Retinal pigment epithelial cell (primary cell): ENCODE measurements around the gene THBS1.

Source experiments
- DNase-seq: peaks from one replicate; pipeline ENCODE4 v3.0.0-alpha.2; 2010; ENCODE audit warnings: low read depth
- H3K4me3 ChIP-seq: 2 replicates; pipeline ENCODE4 v1.5.1; 2011; ENCODE audit warnings: mild to moderate bottlenecking, low read length, control low read depth, moderate library complexity
- TF ChIP-seq, protein P1 (sequence below): conservative IDR thresholded peaks from 2 replicates; pipeline ENCODE4 v1.5.1; 2011; ENCODE audit warnings: low read depth, low read length, control low read depth, inconsistent platforms

The THBS1 gene

DNA sequence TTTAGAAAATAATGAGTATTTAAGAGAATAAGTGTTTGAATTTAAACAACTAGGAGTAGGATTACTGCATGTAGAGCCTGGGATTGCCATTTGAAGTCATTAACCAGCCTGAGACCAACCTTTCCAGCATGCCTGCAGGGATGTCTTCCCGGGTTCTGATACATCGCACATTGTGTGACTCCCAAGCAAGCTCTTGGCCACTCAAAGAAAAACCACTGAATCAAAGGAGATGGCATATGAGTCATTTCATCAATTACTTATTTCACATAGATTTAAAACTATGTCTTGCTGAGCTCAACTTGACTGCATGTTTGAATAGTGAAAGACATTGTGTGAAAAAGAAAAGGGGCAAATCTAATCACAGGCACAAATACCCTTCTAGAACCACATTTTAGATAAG, 15.0 kb upstream of the THBS1 start:
- no peak overlapping the region for H3K4me3 ChIP-seq
- TF ChIP-seq, protein P1, sequence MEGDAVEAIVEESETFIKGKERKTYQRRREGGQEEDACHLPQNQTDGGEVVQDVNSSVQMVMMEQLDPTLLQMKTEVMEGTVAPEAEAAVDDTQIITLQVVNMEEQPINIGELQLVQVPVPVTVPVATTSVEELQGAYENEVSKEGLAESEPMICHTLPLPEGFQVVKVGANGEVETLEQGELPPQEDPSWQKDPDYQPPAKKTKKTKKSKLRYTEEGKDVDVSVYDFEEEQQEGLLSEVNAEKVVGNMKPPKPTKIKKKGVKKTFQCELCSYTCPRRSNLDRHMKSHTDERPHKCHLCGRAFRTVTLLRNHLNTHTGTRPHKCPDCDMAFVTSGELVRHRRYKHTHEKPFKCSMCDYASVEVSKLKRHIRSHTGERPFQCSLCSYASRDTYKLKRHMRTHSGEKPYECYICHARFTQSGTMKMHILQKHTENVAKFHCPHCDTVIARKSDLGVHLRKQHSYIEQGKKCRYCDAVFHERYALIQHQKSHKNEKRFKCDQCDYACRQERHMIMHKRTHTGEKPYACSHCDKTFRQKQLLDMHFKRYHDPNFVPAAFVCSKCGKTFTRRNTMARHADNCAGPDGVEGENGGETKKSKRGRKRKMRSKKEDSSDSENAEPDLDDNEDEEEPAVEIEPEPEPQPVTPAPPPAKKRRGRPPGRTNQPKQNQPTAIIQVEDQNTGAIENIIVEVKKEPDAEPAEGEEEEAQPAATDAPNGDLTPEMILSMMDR, result no peak
- no peak for DNase-seq

DNA sequence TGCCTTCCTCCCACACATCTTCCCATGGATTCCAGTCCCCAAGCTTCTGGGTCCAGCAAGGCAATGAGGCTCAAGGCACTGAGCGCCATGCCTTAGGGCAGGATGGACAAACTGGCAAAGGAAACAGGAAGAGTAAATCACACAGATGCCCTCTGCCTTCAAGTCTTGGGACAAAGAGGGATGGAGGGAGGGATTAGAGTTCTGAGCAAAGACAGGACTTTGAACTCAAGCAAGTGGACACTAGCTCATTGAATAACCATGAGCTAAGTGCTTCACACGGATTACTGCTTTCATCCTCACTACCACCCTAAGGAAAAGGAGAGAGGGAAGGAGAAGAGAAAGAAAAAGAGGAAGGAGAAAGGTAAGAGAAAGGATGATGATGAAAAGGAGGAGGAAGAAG, 7.6 kb upstream of the THBS1 start:
- no peak for DNase-seq
- TF ChIP-seq, protein P1, result no peak
- no peak overlapping the region for H3K4me3 ChIP-seq

DNA sequence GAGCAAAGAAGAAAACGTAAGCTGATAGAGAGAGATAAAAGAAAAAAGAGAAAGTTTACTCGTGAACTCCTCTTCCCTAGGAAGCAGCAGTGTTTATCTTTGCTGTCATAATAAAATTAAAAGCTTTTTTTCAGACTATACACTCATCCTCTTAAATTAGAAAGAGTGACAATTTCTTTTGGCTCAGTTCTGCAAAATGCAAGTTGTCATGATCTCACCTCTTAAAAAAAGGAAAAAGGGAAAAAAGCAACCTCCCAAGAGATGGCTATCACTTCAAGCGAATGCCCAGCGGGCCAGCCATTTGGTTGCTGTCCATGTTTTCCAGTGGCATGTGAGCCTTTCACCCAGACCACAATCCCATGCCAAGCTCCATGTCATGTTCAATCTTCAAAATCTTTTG, 7.0 kb upstream of the THBS1 start:
- H3K4me3 ChIP-seq, result no peak overlapping the region
- TF ChIP-seq, protein P1, result no peak
- DNase-seq, result no peak

DNA sequence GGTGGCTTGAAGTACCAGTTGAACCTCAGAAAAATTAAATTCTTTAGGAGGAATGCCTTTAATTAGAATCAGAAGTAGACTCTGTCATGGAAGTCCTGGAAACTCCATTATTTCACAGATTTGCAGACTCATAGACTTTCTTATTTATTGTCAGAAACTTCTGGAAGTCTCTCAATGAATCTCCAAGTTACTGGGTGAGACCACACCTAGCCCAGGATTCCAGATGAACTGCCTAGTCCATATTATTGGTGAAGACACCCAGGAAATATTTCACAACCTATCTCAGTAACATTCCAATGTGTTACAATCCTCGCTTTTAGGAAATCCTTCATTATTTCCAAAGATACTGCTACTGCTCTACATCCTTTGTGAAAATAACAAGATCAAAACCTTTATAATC, 6.5 kb upstream of the THBS1 start:
- DNase-seq, result no peak
- TF ChIP-seq, protein P1, result no peak
- no peak overlapping the region for H3K4me3 ChIP-seq

DNA sequence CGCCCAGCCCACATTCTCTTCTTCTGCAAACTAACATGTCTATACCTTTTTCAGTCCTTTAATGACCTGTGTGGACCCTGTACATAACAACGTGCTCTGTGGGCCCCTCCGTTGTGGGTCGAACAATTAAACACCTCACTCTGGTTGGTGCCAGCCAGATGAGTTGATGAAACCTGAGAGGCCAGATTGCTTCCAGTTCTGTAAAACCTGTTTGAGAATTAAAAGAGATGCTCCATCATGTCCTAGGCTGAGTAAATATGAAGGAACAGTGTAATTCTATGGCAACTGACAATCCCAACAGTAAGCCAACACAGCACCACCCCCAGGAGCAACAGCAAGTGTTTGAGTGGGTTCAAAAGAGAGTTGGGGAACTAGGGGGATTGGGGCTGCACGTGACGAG, 5.7 kb upstream of the THBS1 start:
- no peak overlapping the region for H3K4me3 ChIP-seq
- DNase-seq, result no peak
- TF ChIP-seq, protein P1, result no peak

DNA sequence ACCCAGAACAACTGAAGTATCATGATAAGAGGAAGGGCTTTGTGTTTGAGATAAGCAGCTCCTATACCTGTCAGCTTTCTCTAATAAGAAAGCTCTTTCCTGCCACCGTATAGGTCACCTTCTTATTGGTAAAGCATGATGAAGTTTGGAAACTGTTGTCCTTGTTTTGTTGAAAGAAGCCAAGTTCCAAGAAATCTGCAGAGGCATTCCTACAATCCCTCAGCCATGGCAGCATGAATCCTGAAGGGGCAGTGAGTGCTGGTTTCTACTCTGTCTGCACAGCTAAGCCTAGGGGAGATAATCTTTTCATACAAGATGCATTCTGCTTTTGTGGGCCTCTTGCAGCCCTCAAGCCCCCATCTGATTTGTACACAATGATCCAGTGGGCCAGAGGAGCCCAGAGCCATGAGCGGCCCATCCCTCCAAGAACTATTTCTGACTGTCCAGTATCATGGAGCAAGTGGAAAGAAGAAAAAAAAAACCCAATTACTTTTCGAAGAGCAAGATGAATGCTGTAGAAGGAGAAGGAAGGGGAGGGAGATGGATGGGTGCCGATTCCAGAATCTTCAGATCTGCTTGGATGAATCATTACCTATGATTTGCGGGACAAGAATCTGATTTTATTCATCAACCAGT, 1.9 kb upstream of the THBS1 start:
- H3K4me3 ChIP-seq, result no peak overlapping the region
- TF ChIP-seq, protein P1, result peak; percentile 43
- no peak for DNase-seq

DNA sequence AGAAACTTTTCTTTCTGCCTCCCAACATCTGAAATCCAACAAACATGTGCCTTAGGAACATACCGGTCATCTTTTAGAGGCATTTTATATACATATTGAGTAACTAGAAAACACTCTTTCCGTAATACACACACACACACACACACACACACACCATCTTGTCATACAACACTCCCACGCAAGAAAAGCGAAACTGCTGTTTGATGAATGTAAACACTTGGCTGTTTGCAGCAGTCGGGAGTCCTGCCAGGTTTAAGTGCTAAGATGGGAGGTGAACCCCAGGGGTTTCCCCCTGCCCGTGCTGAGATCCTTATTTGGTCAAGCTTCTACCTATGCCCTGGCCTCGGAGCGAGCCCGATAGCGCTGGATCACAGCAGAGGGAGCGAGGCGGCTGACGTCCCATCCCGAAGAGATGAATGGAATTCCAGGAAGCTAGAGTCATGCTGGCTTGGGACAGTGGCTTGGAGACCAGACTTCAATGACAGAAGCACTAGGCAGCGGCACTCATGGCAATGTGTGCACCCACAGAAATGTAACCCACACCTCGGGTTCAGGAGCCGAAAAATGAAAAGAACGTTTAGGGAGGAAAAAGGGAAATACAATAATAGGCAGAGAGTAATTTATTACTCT, 1.3 kb upstream of the THBS1 start:
- H3K4me3 ChIP-seq, result peak overlapping the region; percentile 41
- no peak for DNase-seq
- TF ChIP-seq, protein P1, result no peak
